Measurements from ENCODE around the gene TMEM130.

GRCh38 chr7:98903246-98903645 is 33.4 kb upstream of the TMEM130 start:
- no peak for TF ChIP-seq BCLAF1 (IDR thresholded peaks at IDR 0.05)
- no peak for TF ChIP-seq RAD21 (IDR thresholded peaks at IDR 0.05; ENCODE audit: insufficient read depth, low read depth, low read length)
- TF ChIP-seq JUNB (IDR thresholded peaks at IDR 0.05): no peak

Measured in GM12878 (cell line).